Neural progenitor cell (in vitro differentiated cells): ENCODE results near the gene UNC45B.

Source experiments
- EZH2 ChIP-seq: fragments of 200-600 bp; sonication (generic); IDR thresholded peaks from 2 replicates; pipeline ENCODE4 v1.6.1; 2017; ENCODE audit warnings: antibody characterized with exemption, mild to moderate bottlenecking, moderate library complexity
- EZH2phosphoT487 ChIP-seq: fragments of 200-600 bp; sonication (generic); IDR thresholded peaks from 2 replicates; pipeline ENCODE4 v1.6.1; 2017; ENCODE audit warnings: antibody characterized with exemption
- TF ChIP-seq, protein P1 (sequence below): fragments of 200-600 bp; sonication (generic); IDR thresholded peaks from 2 replicates; pipeline ENCODE4 v1.5.1; 2017; ENCODE audit warnings: antibody characterized with exemption, mild to moderate bottlenecking

- TF ChIP-seq EZH2 (no peak), EZH2phosphoT487 (no peak)
- TF ChIP-seq, protein P1, sequence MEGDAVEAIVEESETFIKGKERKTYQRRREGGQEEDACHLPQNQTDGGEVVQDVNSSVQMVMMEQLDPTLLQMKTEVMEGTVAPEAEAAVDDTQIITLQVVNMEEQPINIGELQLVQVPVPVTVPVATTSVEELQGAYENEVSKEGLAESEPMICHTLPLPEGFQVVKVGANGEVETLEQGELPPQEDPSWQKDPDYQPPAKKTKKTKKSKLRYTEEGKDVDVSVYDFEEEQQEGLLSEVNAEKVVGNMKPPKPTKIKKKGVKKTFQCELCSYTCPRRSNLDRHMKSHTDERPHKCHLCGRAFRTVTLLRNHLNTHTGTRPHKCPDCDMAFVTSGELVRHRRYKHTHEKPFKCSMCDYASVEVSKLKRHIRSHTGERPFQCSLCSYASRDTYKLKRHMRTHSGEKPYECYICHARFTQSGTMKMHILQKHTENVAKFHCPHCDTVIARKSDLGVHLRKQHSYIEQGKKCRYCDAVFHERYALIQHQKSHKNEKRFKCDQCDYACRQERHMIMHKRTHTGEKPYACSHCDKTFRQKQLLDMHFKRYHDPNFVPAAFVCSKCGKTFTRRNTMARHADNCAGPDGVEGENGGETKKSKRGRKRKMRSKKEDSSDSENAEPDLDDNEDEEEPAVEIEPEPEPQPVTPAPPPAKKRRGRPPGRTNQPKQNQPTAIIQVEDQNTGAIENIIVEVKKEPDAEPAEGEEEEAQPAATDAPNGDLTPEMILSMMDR = no peak
Observed at GRCh38 chr17:35101036-35101435, 46.6 kb upstream of the UNC45B start.
